Activated naive CD8-positive, alpha-beta T cell treated with anti-CD3 and anti-CD28 coated beads, Interleukin-2, amount 10 ng/mL, durations not matched to agents 7 days and 5 days (primary cell): ENCODE measurements around the gene LTBP2. TPM values are rescaled to one million over a fixed set of nuclear protein-coding genes. Genes with fewer than 3 reads are reported as not detected.

Experiments
- ATAC-seq: fragments of 150-1000 bp; cut with Tn5 transposase; one replicate; pipeline ENCODE4 v1.10.0; 2021; ENCODE audit warnings: low read depth, moderate library complexity
- POLR2A ChIA-PET: fragments of 350-600 bp; sonication (Branson Sonifier 250); formaldehyde crosslinking; loops from one replicate; lab custom pipeline; 2021; ENCODE audit warnings: antibody characterized with exemption; lab: Charles Lee
- DNase-seq: peaks from one replicate; pipeline ENCODE4 v3.0.0; 2021
- H3K27ac Mint-ChIP-seq: one replicate; pipeline ENCODE4 v1.8.0; 2022; ENCODE audit warnings: mild to moderate bottlenecking, mixed read lengths
- H3K27me3 Mint-ChIP-seq: one replicate; pipeline ENCODE4 v1.8.0; 2022; ENCODE audit warnings: mild to moderate bottlenecking, moderate library complexity, mixed read lengths
- H3K36me3 Mint-ChIP-seq: one replicate; pipeline ENCODE4 v1.8.0; 2021; ENCODE audit warnings: mild to moderate bottlenecking, mixed read lengths
- H3K4me1 Mint-ChIP-seq: one replicate; pipeline ENCODE4 v1.8.0; 2021; ENCODE audit warnings: mixed read lengths
- H3K4me3 Mint-ChIP-seq: one replicate; pipeline ENCODE4 v1.8.0; 2022; ENCODE audit warnings: mild to moderate bottlenecking, moderate library complexity, mixed read lengths
- H3K9me3 Mint-ChIP-seq: one replicate; pipeline ENCODE4 v1.8.0; 2021; ENCODE audit warnings: mixed read lengths
- total RNA-seq, 2 experiments: library from RNA; stranded (reverse); gene quantifications; one replicate each; pipeline ENCODE4 v1.2.3, GENCODE V29; 2021

LTBP2 gene
- total RNA-seq, result 1 to 10 TPM in 1 of 2 experiments, under 1 TPM in 1; 0.28 to 1.1 TPM

DNA sequence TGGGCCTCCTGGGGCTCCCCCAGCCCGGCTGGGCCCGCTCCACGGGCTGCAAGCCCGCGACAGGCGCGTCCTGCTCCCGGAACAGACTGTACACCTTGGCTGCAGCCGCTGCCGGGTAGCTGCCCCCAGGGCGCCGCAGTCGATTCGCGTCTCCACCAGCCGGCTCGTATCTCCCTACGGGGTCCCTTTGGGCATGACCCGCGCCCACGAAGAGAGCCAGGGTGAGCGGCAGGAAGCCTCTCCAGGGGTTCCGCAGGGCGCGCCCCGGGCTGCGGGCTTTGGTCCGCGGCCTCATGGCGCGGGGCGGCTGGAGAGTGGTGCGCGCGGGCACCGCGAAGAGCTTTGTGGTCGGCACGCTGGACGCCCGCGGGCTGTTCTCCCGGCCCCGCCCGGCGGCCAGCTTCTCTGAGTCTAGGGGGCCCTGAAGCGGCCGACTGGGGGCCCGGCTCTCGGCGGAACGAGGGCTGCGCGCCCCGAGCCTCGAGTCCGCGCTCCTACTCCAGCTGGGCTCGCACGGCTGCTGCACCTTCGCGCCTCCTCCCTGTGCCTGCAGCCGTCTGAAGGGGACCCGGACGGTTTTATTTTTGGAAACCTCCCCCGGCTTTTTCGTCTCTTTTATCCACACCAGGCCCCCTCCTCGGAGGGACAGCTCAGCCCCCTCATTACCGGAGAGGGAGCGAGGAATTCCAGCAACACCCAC, at the start of gene LTBP2:
Gene LTBP2, minus strand, starts transcription at position 588 of the 700 bp plus-strand sequence. Its CDS starts 293 bp downstream, at position 295.
- ATAC-seq, result peak; percentile 17

GRCh38 chr14:74660863-74661262, 48.8 kb upstream of the LTBP2 start:
- peaks cover 27% of the 10 kb centered on the region for H3K36me3 Mint-ChIP-seq
- no peak overlapping the region for H3K4me3 Mint-ChIP-seq
- H3K27me3 Mint-ChIP-seq, result no peaks in the 10 kb centered on the region
- ATAC-seq, result no peak
- H3K27ac Mint-ChIP-seq, result no peak overlapping the region
- DNase-seq, result no peak
- H3K4me1 Mint-ChIP-seq, result peaks cover 3% of the 10 kb centered on the region
- POLR2A ChIA-PET, result no interaction called here
- no peaks in the 10 kb centered on the region for H3K9me3 Mint-ChIP-seq

More for the DNA sequence above, at the start of gene LTBP2:
- peaks cover 23% of the 10 kb centered on the region for H3K4me1 Mint-ChIP-seq
- peak; percentile 60 for DNase-seq
- H3K4me3 Mint-ChIP-seq, result peak within 1 kb of the TSS; percentile 79
- no peak within 1 kb of the TSS for H3K27ac Mint-ChIP-seq
- H3K9me3 Mint-ChIP-seq, result no peaks in the 10 kb centered on the region
- peaks cover 47% of the 10 kb centered on the region for H3K27me3 Mint-ChIP-seq
- POLR2A ChIA-PET, result interaction anchor here (0.8 to 2.6 kb wide), 2 partner anchors 8 to 152 kb away, joined by 3 to 9 read pairs; partner anchors contain the start of gene YLPM1
- H3K36me3 Mint-ChIP-seq, result no peaks in the 10 kb centered on the region

DNA sequence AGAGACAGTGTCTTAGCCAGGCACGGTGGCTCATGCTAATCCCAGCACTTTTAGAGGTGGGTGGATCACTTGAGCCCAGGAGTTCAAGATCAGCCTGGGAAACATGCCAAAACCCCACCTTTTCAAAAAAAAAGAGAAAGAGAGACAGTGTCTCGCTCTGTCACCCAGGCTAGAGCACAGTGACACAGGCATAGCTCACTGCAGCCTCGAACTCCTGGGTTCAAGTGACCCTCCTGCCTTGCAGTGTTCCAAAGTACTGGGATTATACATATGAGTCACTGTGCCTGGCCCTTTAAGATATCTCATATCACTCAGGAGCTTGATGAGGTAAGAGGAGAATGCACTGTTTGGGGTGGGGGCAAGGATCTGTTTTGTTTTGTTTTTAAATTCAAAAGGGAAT, 48.1 kb upstream of the LTBP2 start:
- peaks cover 24% of the 10 kb centered on the region for H3K36me3 Mint-ChIP-seq
- no peak for DNase-seq
- H3K9me3 Mint-ChIP-seq, result no peaks in the 10 kb centered on the region
- ATAC-seq, result no peak
- no peaks in the 10 kb centered on the region for H3K4me1 Mint-ChIP-seq
- H3K27me3 Mint-ChIP-seq, result no peaks in the 10 kb centered on the region
- no peak overlapping the region for H3K27ac Mint-ChIP-seq
- POLR2A ChIA-PET, result no interaction called here
- no peak overlapping the region for H3K4me3 Mint-ChIP-seq

- H3K9me3 Mint-ChIP-seq, result no peaks in the 10 kb centered on the region
- H3K36me3 Mint-ChIP-seq, result peaks cover 15% of the 10 kb centered on the region
- no peaks in the 10 kb centered on the region for H3K4me1 Mint-ChIP-seq
- DNase-seq (no peak), ATAC-seq (no peak)
- no peak overlapping the region for H3K4me3 Mint-ChIP-seq
- H3K27ac Mint-ChIP-seq, result no peak overlapping the region
- POLR2A ChIA-PET, result no interaction called here
- H3K27me3 Mint-ChIP-seq, result no peaks in the 10 kb centered on the region
Measured at GRCh38 chr14:74658535-74659131, 46.6 kb upstream of the LTBP2 start.

GRCh38 chr14:74656964-74657363, 44.9 kb upstream of the LTBP2 start:
- POLR2A ChIA-PET, result no interaction called here
- no peaks in the 10 kb centered on the region for H3K4me1 Mint-ChIP-seq
- peaks cover 10% of the 10 kb centered on the region for H3K36me3 Mint-ChIP-seq

GRCh38 chr14:74655599-74656395, 43.8 kb upstream of the LTBP2 start:
- Mint-ChIP-seq H3K27ac (peak overlapping the region; percentile 70), H3K27me3 (no peaks in the 10 kb centered on the region), H3K36me3 (peaks cover 5% of the 10 kb centered on the region), H3K4me3 (no peak overlapping the region), H3K4me1 (peaks cover 8% of the 10 kb centered on the region), H3K9me3 (no peaks in the 10 kb centered on the region)
- DNase-seq (no peak), ATAC-seq (no peak)
- POLR2A ChIA-PET, result no interaction called here

More at GRCh38 chr14:74656964-74657363, 44.9 kb upstream of the LTBP2 start:
- Mint-ChIP-seq H3K4me3 (no peak overlapping the region), H3K27me3 (no peaks in the 10 kb centered on the region), H3K27ac (no peak overlapping the region), H3K9me3 (no peaks in the 10 kb centered on the region)
- no peak for DNase-seq
- ATAC-seq, result no peak

- POLR2A ChIA-PET, result no interaction called here
- H3K27ac Mint-ChIP-seq, result no peak overlapping the region
- no peak for ATAC-seq
Measured at GRCh38 chr14:74654931-74655330, 42.9 kb upstream of the LTBP2 start.

DNA sequence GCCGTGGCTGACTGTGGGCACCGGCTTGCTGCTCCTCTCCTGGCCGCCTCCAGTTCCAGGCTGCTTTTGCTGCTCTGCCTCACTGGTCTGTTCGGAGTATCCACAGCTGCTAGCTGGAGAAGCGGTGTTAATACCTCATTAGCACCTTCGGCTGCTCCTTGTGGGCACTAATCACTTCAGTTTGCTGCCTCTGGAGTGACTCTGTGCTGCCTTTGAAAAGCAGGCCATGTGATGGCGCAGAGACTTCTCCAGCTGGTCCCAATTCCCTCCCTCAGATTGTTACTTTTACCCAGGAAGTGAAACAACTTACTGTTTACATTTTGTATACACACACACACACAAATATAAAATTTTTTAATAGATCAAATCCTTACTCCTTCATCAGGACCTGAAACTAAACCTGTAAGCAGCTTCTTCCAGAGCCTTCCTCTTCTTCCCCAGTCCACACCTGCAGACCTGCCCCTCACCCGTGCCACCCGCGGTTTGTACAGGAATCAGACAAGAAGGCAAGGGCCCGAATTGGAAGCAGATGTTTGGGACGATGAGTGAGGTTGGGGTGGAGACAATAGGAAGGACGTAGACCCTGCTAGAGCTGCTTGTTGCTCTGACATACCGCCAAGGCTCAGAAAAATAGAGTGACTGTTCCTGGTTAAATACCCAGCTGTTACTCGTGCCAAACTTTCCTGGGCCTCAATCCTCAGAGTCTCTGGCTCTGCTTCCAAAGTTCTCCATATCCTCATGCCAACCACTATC, 41.5 kb upstream of the LTBP2 start:
- H3K27me3 Mint-ChIP-seq, result no peaks in the 10 kb centered on the region
- ATAC-seq, result no peak
- POLR2A ChIA-PET, result no interaction called here
- peaks cover 5% of the 10 kb centered on the region for H3K36me3 Mint-ChIP-seq
- DNase-seq, result no peak
- no peak overlapping the region for H3K27ac Mint-ChIP-seq
- no peak overlapping the region for H3K4me3 Mint-ChIP-seq
- peaks cover 8% of the 10 kb centered on the region for H3K4me1 Mint-ChIP-seq
- no peaks in the 10 kb centered on the region for H3K9me3 Mint-ChIP-seq

More at GRCh38 chr14:74654931-74655330, 42.9 kb upstream of the LTBP2 start:
- Mint-ChIP-seq H3K27me3 (no peaks in the 10 kb centered on the region), H3K36me3 (peaks cover 5% of the 10 kb centered on the region), H3K9me3 (no peaks in the 10 kb centered on the region), H3K4me1 (peaks cover 8% of the 10 kb centered on the region), H3K4me3 (no peak overlapping the region)
- no peak for DNase-seq

GRCh38 chr14:74652541-74652940, 40.5 kb upstream of the LTBP2 start:
- no peaks in the 10 kb centered on the region for H3K9me3 Mint-ChIP-seq
- no peak for ATAC-seq
- H3K36me3 Mint-ChIP-seq, result peaks cover 5% of the 10 kb centered on the region
- H3K4me1 Mint-ChIP-seq, result peaks cover 8% of the 10 kb centered on the region
- no peaks in the 10 kb centered on the region for H3K27me3 Mint-ChIP-seq
- no peak for DNase-seq
- no peak overlapping the region for H3K4me3 Mint-ChIP-seq
- no peak overlapping the region for H3K27ac Mint-ChIP-seq
- POLR2A ChIA-PET, result interaction anchor here (0.5 kb wide), 1 partner anchor 685 kb away, joined by 4 read pairs; no protein-coding TSS in a partner anchor

GRCh38 chr14:74650927-74651686, 39.1 kb upstream of the LTBP2 start:
- peaks cover 3% of the 10 kb centered on the region for H3K27me3 Mint-ChIP-seq
- no peaks in the 10 kb centered on the region for H3K9me3 Mint-ChIP-seq
- POLR2A ChIA-PET, result no interaction called here
- H3K36me3 Mint-ChIP-seq, result no peaks in the 10 kb centered on the region
- H3K27ac Mint-ChIP-seq, result peak overlapping the region; percentile 5
- DNase-seq, result no peak
- H3K4me3 Mint-ChIP-seq, result no peak overlapping the region
- ATAC-seq, result peak; percentile 53
- peaks cover 9% of the 10 kb centered on the region for H3K4me1 Mint-ChIP-seq

DNA sequence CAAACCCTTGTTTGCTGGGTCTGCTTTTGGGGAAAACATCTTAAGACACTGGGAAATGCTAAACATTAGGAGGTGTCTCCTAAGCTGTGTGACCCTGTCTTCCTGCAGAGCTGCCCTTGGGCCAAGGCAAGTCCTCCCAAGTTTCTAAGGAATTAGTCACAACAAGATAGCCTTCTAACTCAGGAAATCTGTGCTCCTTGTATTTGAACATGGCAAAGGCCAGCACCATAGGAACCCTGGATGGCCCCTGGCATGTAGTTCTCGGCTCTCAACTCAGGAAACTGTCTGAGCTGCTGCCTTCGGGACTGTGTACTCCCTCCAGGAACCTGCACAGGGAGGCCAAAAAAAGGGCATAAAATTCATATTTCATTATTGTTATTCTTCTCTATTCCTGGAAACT, 37.6 kb upstream of the LTBP2 start:
- H3K27ac Mint-ChIP-seq, result no peak overlapping the region
- peaks cover 8% of the 10 kb centered on the region for H3K27me3 Mint-ChIP-seq

GRCh38 chr14:74649167-74649566, 37.1 kb upstream of the LTBP2 start:
- POLR2A ChIA-PET, result no interaction called here
- DNase-seq (no peak), ATAC-seq (no peak)
- H3K9me3 Mint-ChIP-seq, result no peaks in the 10 kb centered on the region
- no peak overlapping the region for H3K27ac Mint-ChIP-seq
- H3K4me1 Mint-ChIP-seq, result peaks cover 9% of the 10 kb centered on the region
- H3K27me3 Mint-ChIP-seq, result peaks cover 8% of the 10 kb centered on the region
- H3K4me3 Mint-ChIP-seq, result no peak overlapping the region
- no peaks in the 10 kb centered on the region for H3K36me3 Mint-ChIP-seq

More for the DNA sequence above, 37.6 kb upstream of the LTBP2 start:
- ATAC-seq, result no peak
- POLR2A ChIA-PET, result interaction anchor here (1.2 kb wide), 1 partner anchor 11 kb away, joined by 3 read pairs; no protein-coding TSS in a partner anchor
- Mint-ChIP-seq H3K4me3 (no peak overlapping the region), H3K4me1 (peaks cover 9% of the 10 kb centered on the region), H3K36me3 (no peaks in the 10 kb centered on the region), H3K9me3 (no peaks in the 10 kb centered on the region)
- no peak for DNase-seq
